Measurements from ENCODE around the gene KDM4B. TPM values are rescaled to one million over a fixed set of nuclear protein-coding genes. Genes with fewer than 3 reads are reported as not detected.

Gene KDM4B
- total RNA-seq, 2 experiments from 2014 or later: 33.9 to 35.8 TPM

DNA sequence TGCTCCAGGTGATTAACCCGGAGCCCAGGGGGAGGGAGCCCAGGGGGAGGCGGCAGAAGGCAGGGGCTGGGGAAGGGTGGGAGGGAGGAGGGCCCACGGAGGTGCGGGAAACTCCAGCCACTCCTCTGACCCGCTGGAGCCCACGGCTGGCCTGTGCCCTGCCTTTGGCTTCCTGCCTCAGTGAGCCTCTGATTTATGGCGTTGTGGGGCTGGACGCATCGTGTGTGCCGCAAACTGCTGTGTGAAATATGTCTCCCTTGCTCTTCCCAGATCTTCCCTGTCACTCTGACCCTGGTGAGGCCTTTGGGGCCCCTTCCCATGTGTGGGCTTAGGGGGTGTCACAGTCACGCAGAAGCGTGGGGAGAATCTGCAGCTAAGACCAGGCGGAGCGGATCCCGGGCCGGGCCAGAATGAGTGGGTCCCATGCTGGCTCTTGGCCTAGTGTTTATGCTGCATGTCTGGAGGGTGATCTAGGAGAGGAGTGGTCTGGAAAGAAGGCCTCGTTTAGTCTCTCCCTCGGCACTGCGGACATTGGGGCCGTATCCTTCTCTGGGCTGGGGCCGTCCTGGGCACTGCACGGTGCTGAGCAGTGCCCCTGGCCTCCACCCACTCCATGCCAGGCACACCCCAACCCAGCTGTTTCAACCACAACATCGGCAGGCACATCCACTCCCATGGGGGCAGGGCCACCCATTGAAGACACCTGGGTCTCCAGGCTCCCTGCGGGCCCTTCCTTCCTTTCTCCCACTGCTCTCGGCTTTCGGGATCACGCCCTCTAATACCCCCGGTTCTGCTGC lies 123.0 kb downstream of the KDM4B start:
- no peak overlapping the region for H3K4me3 Mint-ChIP-seq
- H3K36me3 Mint-ChIP-seq (ENCODE audit: low read depth): peaks cover 6% of the 10 kb centered on the region
- no peaks in the 10 kb centered on the region for H3K4me1 Mint-ChIP-seq
- ChIA-PET CTCF (no interaction called here), POLR2A (no interaction called here)
- ATAC-seq (no peak), DNase-seq (no peak)
- H3K27me3 Mint-ChIP-seq: no peaks in the 10 kb centered on the region
- H3K9me3 Mint-ChIP-seq (ENCODE audit: low read depth): peaks cover 2% of the 10 kb centered on the region
- H3K27ac Mint-ChIP-seq: no peak overlapping the region
- intact Hi-C loops (cut with DNase I, micrococcal nuclease): no loop called here

DNA sequence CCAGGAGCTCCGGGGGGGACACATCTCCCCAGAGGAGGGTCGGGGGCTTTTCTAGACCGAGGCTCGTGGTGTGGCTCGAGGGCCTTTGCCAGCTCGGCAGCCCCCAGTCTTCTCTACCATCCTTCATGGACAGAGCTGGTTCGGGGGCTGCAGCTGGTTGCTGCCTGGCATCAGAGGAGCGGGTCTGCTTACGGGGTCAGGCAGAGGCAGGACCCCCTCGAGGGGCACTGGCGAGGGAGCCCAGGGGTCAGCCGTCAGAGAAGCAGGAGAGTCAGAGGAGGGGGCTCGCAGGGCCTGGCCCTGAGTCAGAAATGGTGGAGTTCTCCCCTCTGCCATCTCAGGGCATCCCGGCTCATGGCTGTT lies 123.5 kb downstream of the KDM4B start:
- peaks cover 11% of the 10 kb centered on the region for H3K36me3 Mint-ChIP-seq (ENCODE audit: low read depth)
- H3K27me3 Mint-ChIP-seq: no peaks in the 10 kb centered on the region
- no peak for ATAC-seq
- H3K4me3 Mint-ChIP-seq: no peak overlapping the region
- H3K27ac Mint-ChIP-seq: no peak overlapping the region
- POLR2A ChIA-PET: no interaction called here
- intact Hi-C loops (cut with DNase I, micrococcal nuclease): no loop called here
- no peak for DNase-seq
- CTCF ChIA-PET: no interaction called here
- H3K9me3 Mint-ChIP-seq (ENCODE audit: low read depth): peaks cover 4% of the 10 kb centered on the region
- H3K4me1 Mint-ChIP-seq: no peaks in the 10 kb centered on the region

DNA sequence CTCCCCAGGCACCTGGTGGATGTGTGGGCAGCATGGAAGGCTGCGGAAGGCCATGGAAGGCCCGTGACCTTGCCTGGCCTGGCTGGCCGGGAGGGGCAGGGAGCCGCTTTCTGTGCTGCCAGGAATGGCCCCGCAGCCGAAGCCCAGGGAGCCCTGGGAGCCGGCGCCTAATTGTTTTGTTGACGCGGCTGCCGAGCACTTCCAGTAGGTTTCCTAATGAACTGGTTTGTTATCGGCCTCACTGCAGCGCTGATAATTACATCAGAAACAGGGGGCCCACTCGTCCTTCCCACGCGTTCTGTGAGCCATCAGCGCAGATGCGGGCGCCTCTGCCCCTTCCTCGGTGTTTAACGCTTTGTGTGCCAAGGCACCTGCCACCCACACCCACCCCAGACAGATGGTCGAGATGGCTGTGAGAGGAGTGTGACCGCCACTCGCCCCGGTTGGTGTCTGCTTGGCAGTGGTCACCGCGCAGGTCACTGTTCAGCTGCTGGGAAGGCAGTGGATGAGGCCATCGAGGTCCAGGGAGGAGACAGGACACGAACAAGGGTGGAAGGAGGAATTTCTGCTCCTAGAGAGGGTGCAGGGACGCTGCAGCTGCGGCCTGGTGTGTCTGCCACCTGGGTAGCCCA lies 124.5 kb downstream of the KDM4B start:
- peaks cover 4% of the 10 kb centered on the region for H3K9me3 Mint-ChIP-seq (ENCODE audit: low read depth)
- no peak for DNase-seq
- no peak for ATAC-seq
- no peaks in the 10 kb centered on the region for H3K4me1 Mint-ChIP-seq
- H3K36me3 Mint-ChIP-seq (ENCODE audit: low read depth): peaks cover 18% of the 10 kb centered on the region
- no peaks in the 10 kb centered on the region for H3K27me3 Mint-ChIP-seq
- POLR2A ChIA-PET: no interaction called here
- H3K4me3 Mint-ChIP-seq: no peak overlapping the region
- CTCF ChIA-PET: no interaction called here
- intact Hi-C loops (cut with DNase I, micrococcal nuclease): no loop called here
- H3K27ac Mint-ChIP-seq: no peak overlapping the region

DNA sequence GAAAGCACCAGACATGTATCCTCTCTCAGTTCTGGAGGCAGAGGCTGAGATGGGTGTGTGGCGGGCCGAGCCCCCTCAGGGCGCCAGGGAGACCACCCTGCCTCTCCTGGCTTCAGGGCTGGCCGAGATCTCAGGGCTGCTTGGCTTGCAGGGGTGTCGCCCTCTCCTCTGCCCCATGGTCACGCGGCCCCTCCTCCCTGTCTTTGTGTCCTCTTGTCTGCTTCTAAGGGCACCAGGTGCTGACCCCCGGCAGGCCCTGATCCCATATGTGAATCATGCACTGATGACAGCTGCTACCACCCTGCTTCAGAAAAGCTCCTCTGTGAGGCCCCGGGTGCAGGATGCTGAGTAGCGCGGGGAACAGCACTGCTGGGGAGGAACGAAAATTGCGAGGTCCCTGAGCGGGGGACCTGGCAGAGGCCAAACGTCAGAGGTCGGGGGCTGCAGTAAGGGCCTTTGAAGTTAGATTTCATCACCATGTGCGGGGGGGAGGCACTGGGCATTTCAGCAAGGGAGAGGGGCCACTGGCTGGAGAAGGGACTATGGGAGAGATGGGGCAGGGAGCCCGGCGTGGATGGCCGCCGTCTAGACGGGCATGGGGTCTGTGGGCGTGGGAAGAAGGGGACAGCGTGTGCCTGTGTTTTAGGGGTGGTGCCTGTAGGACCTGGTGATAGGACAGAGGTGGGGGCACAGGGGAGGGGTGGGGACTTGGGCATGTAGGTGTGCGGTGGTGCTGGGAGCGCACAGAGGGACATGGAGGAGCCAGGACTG lies 125.2 kb downstream of the KDM4B start:
- no peak for ATAC-seq

DNA sequence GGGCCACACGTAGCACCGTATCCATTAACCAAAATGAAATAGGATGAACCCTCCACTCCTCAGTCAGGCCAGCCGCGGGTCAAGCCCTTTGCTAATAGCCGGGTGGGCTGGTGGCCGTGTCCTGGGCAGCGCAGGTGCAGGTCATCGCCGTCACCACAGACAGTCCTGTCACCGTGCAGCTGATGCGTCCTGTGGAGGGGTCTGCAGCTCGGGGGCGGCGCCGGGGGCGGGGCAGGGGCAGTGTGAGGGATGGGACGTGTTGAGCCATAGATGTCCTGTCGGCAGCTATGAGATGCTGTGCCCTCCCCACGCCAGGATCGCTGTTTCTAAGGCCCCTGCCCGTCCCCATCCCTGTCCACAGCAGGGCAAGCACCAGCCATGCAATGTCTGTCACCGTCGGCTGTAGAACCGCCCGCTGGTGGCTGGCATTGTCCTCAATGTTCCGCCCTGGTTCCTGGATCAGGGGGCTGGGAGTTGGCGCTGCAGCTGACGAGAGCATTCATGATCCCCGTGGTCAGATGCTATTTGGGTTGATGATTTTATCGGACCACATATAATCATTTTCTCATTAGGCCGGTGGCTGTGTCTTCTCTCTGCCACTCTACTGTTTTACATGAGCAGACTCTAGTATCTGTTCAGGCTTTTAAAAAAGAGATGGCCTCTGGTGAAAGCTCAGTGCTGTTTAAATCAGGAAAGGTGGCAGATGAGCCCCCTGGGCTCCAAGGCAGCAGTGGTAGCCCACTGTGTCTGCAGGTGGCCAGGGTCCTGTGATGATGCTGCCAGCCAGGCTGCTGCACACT lies 126.1 kb downstream of the KDM4B start:
- Mint-ChIP-seq H3K4me3 (no peak overlapping the region), H3K4me1 (no peaks in the 10 kb centered on the region), H3K27me3 (no peaks in the 10 kb centered on the region), H3K27ac (no peak overlapping the region), H3K36me3 (ENCODE audit: low read depth) (peaks cover 33% of the 10 kb centered on the region), H3K9me3 (ENCODE audit: low read depth) (peaks cover 10% of the 10 kb centered on the region)
- CTCF ChIA-PET: no interaction called here
- ATAC-seq: no peak
- intact Hi-C loops (cut with DNase I, micrococcal nuclease): no loop called here
- POLR2A ChIA-PET: no interaction called here
- no peak for DNase-seq

More for the DNA sequence above, 125.2 kb downstream of the KDM4B start:
- Mint-ChIP-seq H3K4me1 (no peaks in the 10 kb centered on the region), H3K9me3 (ENCODE audit: low read depth) (peaks cover 8% of the 10 kb centered on the region), H3K4me3 (no peak overlapping the region), H3K27me3 (no peaks in the 10 kb centered on the region), H3K27ac (no peak overlapping the region), H3K36me3 (ENCODE audit: low read depth) (peaks cover 24% of the 10 kb centered on the region)
- ChIA-PET CTCF (no interaction called here), POLR2A (no interaction called here)
- intact Hi-C loops (cut with DNase I, micrococcal nuclease): no loop called here
- DNase-seq: no peak

DNA sequence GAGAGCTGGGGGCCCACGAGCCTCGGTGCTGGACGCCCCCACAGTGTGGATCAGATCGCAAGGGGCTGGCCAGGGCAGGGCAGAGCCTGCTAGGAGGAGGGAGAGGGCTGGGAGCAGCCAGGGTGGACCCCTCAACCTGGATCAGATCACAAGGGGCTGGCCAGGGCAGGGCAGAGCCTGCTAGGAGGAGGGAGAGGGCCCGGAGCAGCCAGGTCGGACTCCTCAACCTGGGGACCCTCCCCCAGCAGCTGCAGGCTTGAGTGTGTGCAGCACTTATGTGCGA lies 126.6 kb downstream of the KDM4B start:
- ChIA-PET POLR2A (no interaction called here), CTCF (no interaction called here)
- intact Hi-C loops (cut with DNase I, micrococcal nuclease): no loop called here
- Mint-ChIP-seq H3K4me1 (no peaks in the 10 kb centered on the region), H3K9me3 (ENCODE audit: low read depth) (peaks cover 14% of the 10 kb centered on the region), H3K27ac (no peak overlapping the region), H3K27me3 (no peaks in the 10 kb centered on the region), H3K36me3 (ENCODE audit: low read depth) (peaks cover 38% of the 10 kb centered on the region), H3K4me3 (no peak overlapping the region)
- ATAC-seq (no peak), DNase-seq (no peak)

DNA sequence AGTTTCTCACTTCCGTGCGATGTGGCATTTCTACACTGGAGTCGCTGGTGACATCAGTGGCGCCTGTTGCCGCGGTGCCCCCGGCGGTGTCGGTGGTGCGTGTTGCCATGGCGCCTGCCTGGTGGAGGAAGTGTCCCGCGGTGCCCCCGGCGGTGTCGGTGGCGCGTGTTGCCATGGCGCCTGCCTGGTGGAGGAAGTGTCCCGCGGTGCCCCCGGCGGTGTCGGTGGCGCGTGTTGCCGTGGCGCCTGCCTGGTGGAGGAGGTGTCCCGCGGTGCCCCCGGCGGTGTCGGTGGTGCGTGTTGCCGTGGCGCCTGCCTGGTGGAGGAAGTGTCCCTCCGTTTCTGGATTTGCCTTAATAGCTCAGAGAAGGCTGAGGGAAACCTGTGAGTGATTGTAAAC lies 127.6 kb downstream of the KDM4B start:
- DNase-seq: no peak
- intact Hi-C loops (cut with DNase I, micrococcal nuclease): no loop called here
- ChIA-PET CTCF (no interaction called here), POLR2A (no interaction called here)
- Mint-ChIP-seq H3K4me3 (no peak overlapping the region), H3K9me3 (ENCODE audit: low read depth) (peaks cover 17% of the 10 kb centered on the region), H3K27me3 (no peaks in the 10 kb centered on the region), H3K36me3 (ENCODE audit: low read depth) (peaks cover 44% of the 10 kb centered on the region), H3K27ac (no peak overlapping the region), H3K4me1 (no peaks in the 10 kb centered on the region)
- ATAC-seq: no peak

DNA sequence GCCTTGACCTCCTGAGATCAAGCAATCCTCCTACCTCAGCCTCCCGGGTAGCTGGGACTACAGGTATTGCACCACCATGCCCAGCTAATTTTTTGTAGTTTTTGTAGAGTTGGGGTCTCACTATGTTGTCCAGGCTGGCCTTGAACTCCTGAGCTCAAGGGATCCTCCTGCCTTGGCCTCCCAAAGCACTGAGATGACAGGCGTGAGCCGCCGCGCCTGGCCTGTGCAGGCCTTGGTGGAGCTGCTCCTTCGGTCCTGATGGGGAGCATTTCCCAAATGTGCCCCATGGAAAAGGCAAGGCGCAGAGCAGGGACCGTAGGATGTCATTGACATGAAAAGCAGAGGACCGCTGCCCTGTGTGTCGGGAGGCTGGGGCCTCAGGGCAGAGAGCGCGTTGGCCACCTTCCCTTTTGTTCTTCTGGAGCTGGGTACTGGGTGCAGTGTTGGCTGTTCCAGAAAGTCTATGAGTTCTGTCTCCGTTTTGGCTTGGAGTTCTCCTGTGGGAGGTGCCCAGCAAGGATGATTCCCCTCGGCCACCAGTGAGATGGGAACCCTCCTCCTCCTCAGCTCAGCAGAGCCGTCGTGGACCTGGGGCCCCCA lies 128.5 kb downstream of the KDM4B start:
- POLR2A ChIA-PET: no interaction called here
- ATAC-seq (no peak), DNase-seq (no peak)
- Mint-ChIP-seq H3K4me3 (no peak overlapping the region), H3K27ac (no peak overlapping the region), H3K9me3 (ENCODE audit: low read depth) (peaks cover 17% of the 10 kb centered on the region), H3K27me3 (no peaks in the 10 kb centered on the region), H3K36me3 (ENCODE audit: low read depth) (peaks cover 44% of the 10 kb centered on the region), H3K4me1 (no peaks in the 10 kb centered on the region)
- CTCF ChIA-PET: interaction anchor here (0.6 kb wide), 2 partner anchors 348 to 532 kb away, joined by 3 to 4 read pairs; no protein-coding TSS in a partner anchor
- intact Hi-C loops (cut with DNase I, micrococcal nuclease): no loop called here

DNA sequence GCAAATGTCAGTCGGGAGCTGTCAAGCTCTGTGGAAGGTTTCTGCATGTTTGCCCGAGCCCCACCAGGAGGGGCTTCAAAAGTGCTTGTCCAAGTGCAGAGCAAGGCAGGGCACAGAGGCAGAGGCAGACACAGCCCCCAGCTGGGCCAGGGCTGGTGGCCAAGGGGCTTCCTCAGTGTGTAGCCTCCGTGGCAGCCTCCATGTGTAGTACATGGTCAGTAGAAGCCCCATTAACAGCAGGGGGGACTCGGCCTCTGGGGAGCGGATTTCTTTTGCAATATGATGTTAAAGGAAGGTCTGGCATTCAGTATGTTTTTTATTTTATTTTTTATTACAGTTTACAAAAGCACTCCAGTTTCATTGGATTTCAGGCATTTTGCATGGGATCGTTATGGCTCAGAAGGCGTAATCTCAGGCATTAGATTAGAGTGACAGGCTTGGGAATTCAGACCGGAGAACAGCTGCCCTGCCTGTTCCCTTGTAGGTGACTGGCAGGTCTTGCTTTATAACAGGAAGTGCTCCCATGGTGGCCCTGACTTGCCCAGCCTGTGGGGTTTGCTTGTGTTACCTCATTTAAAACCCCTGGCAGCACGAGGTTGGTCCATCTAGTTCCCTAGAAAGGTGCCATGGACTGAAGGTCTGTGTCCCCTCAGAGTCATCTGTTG lies 129.2 kb downstream of the KDM4B start:
- peaks cover 44% of the 10 kb centered on the region for H3K36me3 Mint-ChIP-seq (ENCODE audit: low read depth)
- intact Hi-C loops (cut with DNase I, micrococcal nuclease): no loop called here
- H3K27ac Mint-ChIP-seq: no peak overlapping the region
- ChIA-PET CTCF (no interaction called here), POLR2A (no interaction called here)
- DNase-seq: no peak
- H3K4me3 Mint-ChIP-seq: no peak overlapping the region
- no peaks in the 10 kb centered on the region for H3K27me3 Mint-ChIP-seq
- H3K9me3 Mint-ChIP-seq (ENCODE audit: low read depth): peaks cover 17% of the 10 kb centered on the region
- no peak for ATAC-seq
- no peaks in the 10 kb centered on the region for H3K4me1 Mint-ChIP-seq

DNA sequence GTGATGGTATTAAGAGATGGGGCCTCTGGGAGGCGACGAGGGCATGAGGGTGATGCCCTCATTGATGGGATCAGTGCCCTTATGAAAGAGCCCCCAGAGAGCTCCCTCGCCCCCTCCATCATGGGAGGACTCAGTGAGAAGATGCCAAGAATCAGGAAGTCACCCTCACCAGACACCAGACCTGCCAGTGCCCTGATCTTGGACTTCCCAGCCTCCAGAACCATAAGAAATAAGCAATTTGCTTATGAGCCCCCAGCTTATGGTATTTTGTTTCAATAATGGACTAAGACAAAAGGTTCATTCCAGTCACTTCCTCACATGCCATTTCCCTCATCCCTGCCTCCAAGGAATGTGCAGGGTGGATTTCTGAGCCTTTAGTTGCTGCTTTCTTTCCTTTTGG lies 129.7 kb downstream of the KDM4B start:
- peaks cover 44% of the 10 kb centered on the region for H3K36me3 Mint-ChIP-seq (ENCODE audit: low read depth)

DNA sequence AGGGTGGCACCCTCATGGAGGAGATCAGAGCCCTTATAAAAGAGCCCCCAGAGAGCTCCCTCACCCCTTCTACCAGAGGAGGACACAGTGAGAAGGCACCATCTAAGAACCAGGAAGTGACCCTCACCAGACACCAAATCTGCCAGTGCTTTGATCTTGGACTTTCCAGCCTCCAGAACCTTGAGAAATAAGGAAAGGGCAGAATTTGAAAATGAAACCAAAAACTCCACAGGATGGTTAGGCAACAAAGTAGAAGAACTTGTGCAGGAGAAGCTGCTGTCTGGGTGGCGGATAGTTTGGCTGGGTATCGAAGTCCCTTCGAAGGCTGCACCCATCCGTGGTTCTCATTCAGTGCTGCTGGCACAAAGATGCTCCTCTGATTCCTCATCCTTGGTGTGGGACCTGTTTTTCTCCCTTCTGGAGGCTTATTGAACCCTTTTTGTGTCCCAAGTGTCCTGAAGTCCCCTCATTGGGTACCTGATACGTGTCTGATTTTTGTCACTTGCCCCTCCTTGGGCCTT lies 130.8 kb downstream of the KDM4B start:
- Mint-ChIP-seq H3K27me3 (no peaks in the 10 kb centered on the region), H3K4me1 (no peaks in the 10 kb centered on the region), H3K9me3 (ENCODE audit: low read depth) (peaks cover 17% of the 10 kb centered on the region), H3K4me3 (no peak overlapping the region), H3K27ac (no peak overlapping the region), H3K36me3 (ENCODE audit: low read depth) (peaks cover 44% of the 10 kb centered on the region)
- DNase-seq (peak; percentile 20), ATAC-seq (no peak)
- ChIA-PET CTCF (no interaction called here), POLR2A (no interaction called here)
- intact Hi-C loops (cut with DNase I, micrococcal nuclease): no loop called here

More for the DNA sequence above, 129.7 kb downstream of the KDM4B start:
- POLR2A ChIA-PET: no interaction called here
- ATAC-seq (no peak), DNase-seq (no peak)
- Mint-ChIP-seq H3K4me1 (no peaks in the 10 kb centered on the region), H3K4me3 (no peak overlapping the region), H3K9me3 (ENCODE audit: low read depth) (peaks cover 17% of the 10 kb centered on the region), H3K27ac (no peak overlapping the region), H3K27me3 (no peaks in the 10 kb centered on the region)
- intact Hi-C loops (cut with DNase I, micrococcal nuclease): no loop called here
- CTCF ChIA-PET: interaction anchor here (0.6 kb wide), 1 partner anchor 1228 kb away, joined by 3 read pairs; no protein-coding TSS in a partner anchor
